ENCODE data around the gene SRP68.

GRCh38 chr17:76087531-76087930 lies 15.2 kb upstream of the SRP68 start:
- TF ChIP-seq POLR2AphosphoS5 (IDR thresholded peaks at IDR 0.05; ENCODE audit: low read depth, low read length) (no peak), SIN3A (IDR thresholded peaks at IDR 0.05; ENCODE audit: borderline replicate concordance, insufficient read depth, low read length) (no peak)
